Activated T-helper 17 cell treated with anti-CD3 and anti-CD28 coated beads, Interleukin-2, amount 50 U/mL, for 72 hours (primary cell): ENCODE results near the gene OPRM1. TPM values are rescaled to one million over a fixed set of nuclear protein-coding genes. Genes with fewer than 3 reads are reported as not detected.

ENCODE experiments used
- ATAC-seq: fragments of 150-1000 bp; cut with Tn5 transposase; replicated peaks from 2 replicates; pipeline ENCODE4 v1.10.0; 2021; ENCODE audit warnings: mild to moderate bottlenecking, moderate library complexity
- H3K27ac Mint-ChIP-seq: one replicate; pipeline ENCODE4 v1.8.0; 2022; ENCODE audit warnings: mixed read lengths
- H3K27me3 Mint-ChIP-seq: one replicate; pipeline ENCODE4 v1.8.0; 2022; ENCODE audit warnings: mixed read lengths
- H3K36me3 Mint-ChIP-seq: one replicate; pipeline ENCODE4 v1.8.0; 2022; ENCODE audit warnings: low read depth, mild to moderate bottlenecking, mixed read lengths
- H3K4me1 Mint-ChIP-seq: one replicate; pipeline ENCODE4 v1.8.0; 2022; ENCODE audit warnings: mixed read lengths
- H3K4me3 Mint-ChIP-seq: one replicate; pipeline ENCODE4 v1.8.0; 2022; ENCODE audit warnings: mild to moderate bottlenecking, mixed read lengths
- H3K9me3 Mint-ChIP-seq: one replicate; pipeline ENCODE4 v1.8.0; 2022; ENCODE audit warnings: mixed read lengths
- total RNA-seq, 2 donors: library from RNA; stranded (reverse); gene quantifications; one replicate each; pipeline ENCODE4 v1.2.3, GENCODE V29; 2022

OPRM1 gene
- total RNA-seq, 2 donors from 2014 or later = not detected

- H3K36me3 Mint-ChIP-seq = peaks cover 57% of the 10 kb centered on the region
- no peak overlapping the region for H3K27ac Mint-ChIP-seq
- peaks cover 37% of the 10 kb centered on the region for H3K4me1 Mint-ChIP-seq
- no peaks in the 10 kb centered on the region for H3K9me3 Mint-ChIP-seq
- no peak for ATAC-seq
- H3K4me3 Mint-ChIP-seq = no peak overlapping the region
- H3K27me3 Mint-ChIP-seq = no peaks in the 10 kb centered on the region
These were observed 183.7 kb downstream of the OPRM1 start for GRCh38 chr6:154222716-154223115.

GRCh38 chr6:154223296-154223695 lies 184.3 kb downstream of the OPRM1 start:
- Mint-ChIP-seq H3K4me3 (peak overlapping the region; percentile 61), H3K36me3 (peaks cover 51% of the 10 kb centered on the region), H3K9me3 (no peaks in the 10 kb centered on the region), H3K27ac (no peak overlapping the region), H3K4me1 (peaks cover 37% of the 10 kb centered on the region), H3K27me3 (no peaks in the 10 kb centered on the region)
- ATAC-seq = peak; percentile 15

GRCh38 chr6:154226461-154226860 lies 187.4 kb downstream of the OPRM1 start:
- Mint-ChIP-seq H3K9me3 (no peaks in the 10 kb centered on the region), H3K4me1 (peaks cover 46% of the 10 kb centered on the region), H3K27ac (no peak overlapping the region), H3K36me3 (peaks cover 30% of the 10 kb centered on the region), H3K27me3 (no peaks in the 10 kb centered on the region), H3K4me3 (peak overlapping the region; percentile 15)
- ATAC-seq = no peak

- H3K36me3 Mint-ChIP-seq = peaks cover 15% of the 10 kb centered on the region
- H3K27ac Mint-ChIP-seq = no peak overlapping the region
- H3K27me3 Mint-ChIP-seq = no peaks in the 10 kb centered on the region
- peaks cover 54% of the 10 kb centered on the region for H3K4me1 Mint-ChIP-seq
- no peak for ATAC-seq
- peak overlapping the region; percentile 35 for H3K4me3 Mint-ChIP-seq
- no peaks in the 10 kb centered on the region for H3K9me3 Mint-ChIP-seq
These were observed 189.0 kb downstream of the OPRM1 start for GRCh38 chr6:154227862-154228520.

- no peak for ATAC-seq
- peaks cover 48% of the 10 kb centered on the region for H3K4me1 Mint-ChIP-seq
- H3K4me3 Mint-ChIP-seq = peak overlapping the region; percentile 35
These were observed 189.5 kb downstream of the OPRM1 start for GRCh38 chr6:154228521-154228905.

GRCh38 chr6:154229786-154230185 lies 190.7 kb downstream of the OPRM1 start:
- Mint-ChIP-seq H3K4me3 (peak overlapping the region; percentile 79), H3K9me3 (no peaks in the 10 kb centered on the region), H3K4me1 (peaks cover 53% of the 10 kb centered on the region), H3K36me3 (peaks cover 8% of the 10 kb centered on the region), H3K27ac (peak overlapping the region; percentile 84), H3K27me3 (no peaks in the 10 kb centered on the region)
- ATAC-seq = peak; percentile 78

More at GRCh38 chr6:154228521-154228905, 189.5 kb downstream of the OPRM1 start:
- Mint-ChIP-seq H3K27me3 (no peaks in the 10 kb centered on the region), H3K27ac (no peak overlapping the region), H3K9me3 (no peaks in the 10 kb centered on the region), H3K36me3 (peaks cover 12% of the 10 kb centered on the region)

GRCh38 chr6:154230393-154230792 lies 191.4 kb downstream of the OPRM1 start:
- Mint-ChIP-seq H3K4me1 (peaks cover 56% of the 10 kb centered on the region), H3K4me3 (peak overlapping the region; percentile 79), H3K27me3 (no peaks in the 10 kb centered on the region), H3K27ac (peak overlapping the region; percentile 84), H3K9me3 (no peaks in the 10 kb centered on the region), H3K36me3 (peaks cover 8% of the 10 kb centered on the region)
- no peak for ATAC-seq

GRCh38 chr6:154230910-154231595 lies 192.0 kb downstream of the OPRM1 start:
- H3K4me3 Mint-ChIP-seq = peak overlapping the region; percentile 79
- no peaks in the 10 kb centered on the region for H3K9me3 Mint-ChIP-seq
- peak; percentile 49 for ATAC-seq
- peaks cover 8% of the 10 kb centered on the region for H3K36me3 Mint-ChIP-seq
- peaks cover 53% of the 10 kb centered on the region for H3K4me1 Mint-ChIP-seq
- H3K27ac Mint-ChIP-seq = peak overlapping the region; percentile 84
- no peaks in the 10 kb centered on the region for H3K27me3 Mint-ChIP-seq

GRCh38 chr6:154232013-154232910 lies 193.2 kb downstream of the OPRM1 start:
- H3K27ac Mint-ChIP-seq = peak overlapping the region; percentile 84
- peaks cover 8% of the 10 kb centered on the region for H3K36me3 Mint-ChIP-seq
- H3K9me3 Mint-ChIP-seq = no peaks in the 10 kb centered on the region
- H3K27me3 Mint-ChIP-seq = no peaks in the 10 kb centered on the region
- peak; percentile 67 for ATAC-seq
- peaks cover 50% of the 10 kb centered on the region for H3K4me1 Mint-ChIP-seq
- peak overlapping the region; percentile 79 for H3K4me3 Mint-ChIP-seq

- H3K4me3 Mint-ChIP-seq = peak overlapping the region; percentile 79
These were observed 194.3 kb downstream of the OPRM1 start for GRCh38 chr6:154233383-154233782.

GRCh38 chr6:154234019-154234772 lies 195.2 kb downstream of the OPRM1 start:
- peaks cover 8% of the 10 kb centered on the region for H3K36me3 Mint-ChIP-seq
- no peaks in the 10 kb centered on the region for H3K27me3 Mint-ChIP-seq
- no peak for ATAC-seq
- H3K27ac Mint-ChIP-seq = no peak overlapping the region
- peaks cover 48% of the 10 kb centered on the region for H3K4me1 Mint-ChIP-seq
- H3K9me3 Mint-ChIP-seq = no peaks in the 10 kb centered on the region
- peak overlapping the region; percentile 79 for H3K4me3 Mint-ChIP-seq

More at GRCh38 chr6:154233383-154233782, 194.3 kb downstream of the OPRM1 start:
- Mint-ChIP-seq H3K9me3 (no peaks in the 10 kb centered on the region), H3K36me3 (peaks cover 8% of the 10 kb centered on the region), H3K27ac (no peak overlapping the region), H3K27me3 (no peaks in the 10 kb centered on the region), H3K4me1 (peaks cover 47% of the 10 kb centered on the region)
- no peak for ATAC-seq

- no peak for ATAC-seq
- H3K4me3 Mint-ChIP-seq = peak overlapping the region; percentile 17
These were observed 197.7 kb downstream of the OPRM1 start for GRCh38 chr6:154236646-154237301.

GRCh38 chr6:154238831-154239230 lies 199.8 kb downstream of the OPRM1 start:
- no peak for ATAC-seq
- Mint-ChIP-seq H3K27ac (peak overlapping the region; percentile 46), H3K9me3 (peaks cover 8% of the 10 kb centered on the region), H3K36me3 (peaks cover 27% of the 10 kb centered on the region), H3K27me3 (no peaks in the 10 kb centered on the region), H3K4me1 (peaks cover 49% of the 10 kb centered on the region), H3K4me3 (peak overlapping the region; percentile 99)

More at GRCh38 chr6:154236646-154237301, 197.7 kb downstream of the OPRM1 start:
- Mint-ChIP-seq H3K27ac (no peak overlapping the region), H3K27me3 (no peaks in the 10 kb centered on the region), H3K36me3 (peaks cover 11% of the 10 kb centered on the region), H3K9me3 (no peaks in the 10 kb centered on the region), H3K4me1 (peaks cover 45% of the 10 kb centered on the region)
